ENCODE measurements around the gene TOLLIP. TPM values are rescaled to one million over a fixed set of nuclear protein-coding genes. Genes with fewer than 3 reads are reported as not detected.

The TOLLIP gene
- polyA plus RNA-seq, 2 of the 4 experiments (the other 2 are of a cell fraction) = 26.5 to 37.9 TPM

DNA sequence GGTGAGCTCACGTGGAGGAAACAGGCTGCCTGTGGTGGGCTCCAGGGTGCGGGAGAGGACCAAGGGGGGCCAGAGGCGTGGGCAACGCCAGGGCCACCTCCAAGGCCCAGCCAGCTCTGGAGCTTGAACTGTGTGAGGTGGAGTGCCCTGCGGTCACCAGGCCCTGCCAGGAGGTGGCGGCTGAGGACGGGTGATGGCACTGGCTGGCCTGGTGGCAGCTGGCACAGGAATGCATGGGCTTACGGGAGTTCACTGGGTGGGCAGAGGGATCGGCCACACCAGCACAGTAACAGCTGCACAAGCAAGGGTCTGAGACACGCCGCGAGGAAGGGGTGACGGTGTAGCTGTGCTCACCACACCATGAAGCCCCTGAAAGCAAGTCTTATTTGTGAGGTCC is 15.8 kb downstream of the TOLLIP start (continued):
- TF ChIP-seq BCL3 (IDR thresholded peaks at IDR 0.05) (no peak), RAD21 (conservative IDR thresholded peaks at IDR 0.05 in 1 of 2, IDR thresholded peaks at IDR 0.05 in 1 of 2) (peak; percentile 71 to 81), BHLHE40 (IDR thresholded peaks at IDR 0.05; ENCODE audit: low read depth, low read length) (no peak), HOXB5 (CRISPR knock-in tag; IDR thresholded peaks at IDR 0.05) (no peak), RNF2 (IDR thresholded peaks at IDR 0.05; ENCODE audit: borderline replicate concordance, low read depth) (no peak), KDM1A (IDR thresholded peaks at IDR 0.05; ENCODE audit: low read depth) (no peak), GATA3 (IDR thresholded peaks at IDR 0.05; ENCODE audit: borderline replicate concordance) (no peak), CTCF (IDR thresholded peaks at IDR 0.05) (peak; percentile 36), POLR2A (IDR thresholded peaks at IDR 0.05; ENCODE audit: low read length) (no peak), JUNB (IDR thresholded peaks at IDR 0.05) (no peak), HMGXB4 (CRISPR knock-in tag; IDR thresholded peaks at IDR 0.05; ENCODE audit: borderline replicate concordance) (no peak)

DNA sequence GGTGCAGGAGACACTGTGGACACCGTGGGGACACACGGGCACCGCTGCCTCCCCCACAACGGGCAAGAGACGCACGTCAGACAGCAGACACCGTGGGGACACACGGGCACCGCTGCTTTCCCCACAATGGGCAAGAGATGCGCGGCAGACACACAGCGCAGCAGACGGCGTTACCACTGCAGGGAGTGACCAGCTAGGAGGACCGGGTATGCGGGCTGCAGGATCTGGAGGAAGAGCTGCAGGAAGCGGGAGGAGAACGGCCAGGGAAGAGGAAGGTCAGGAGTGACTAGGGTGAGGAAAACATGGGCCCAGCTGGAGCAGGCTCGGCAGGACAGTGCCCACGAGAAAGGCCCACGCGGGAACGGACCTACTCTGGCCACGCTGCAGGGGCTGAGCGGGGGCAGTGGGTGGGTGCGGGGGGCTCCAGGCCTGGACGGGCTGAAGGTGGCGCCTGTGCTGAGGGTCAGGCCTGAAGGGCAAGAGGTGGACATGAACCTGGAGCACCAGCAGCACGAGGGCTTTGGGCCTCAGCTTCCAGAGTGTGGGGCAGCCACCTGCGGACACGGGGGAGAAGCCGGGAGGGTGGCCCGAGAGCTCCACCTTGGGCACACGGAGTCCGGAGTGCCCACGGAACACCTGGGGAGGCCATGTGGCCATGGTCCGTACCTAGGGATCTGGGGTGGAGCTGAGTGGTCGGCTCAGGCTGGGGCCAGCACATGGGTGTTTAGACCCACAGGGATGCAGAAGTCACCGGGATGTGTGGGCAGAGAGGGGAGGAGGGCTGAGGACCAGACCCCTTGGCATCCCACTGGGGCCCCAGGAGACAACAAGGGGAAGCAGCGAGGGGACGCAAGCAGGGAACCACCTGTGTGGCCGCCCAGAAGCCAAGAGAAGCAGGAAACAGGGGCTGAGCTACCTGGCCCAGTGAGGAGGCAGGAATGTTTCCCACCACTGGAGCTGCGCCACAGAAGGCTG is 16.5 kb downstream of the TOLLIP start:
- Histone ChIP-seq H3K27ac (no peak overlapping the region), H3K4me2 (no peak overlapping the region), H3K9me3 (no peaks in the 10 kb centered on the region), H3K4me3 (no peak overlapping the region), H3K4me1 (no peaks in the 10 kb centered on the region)
- ChIA-PET CTCF (interaction anchor here (0.6 to 3.2 kb wide), 15 partner anchors 10 to 303 kb away, joined by 3 to 16 read pairs (median 3); partner anchors contain the start of gene BRSK2), POLR2A (interaction anchor here (1.2 kb wide), 1 partner anchor 90 kb away, joined by 3 read pairs; no protein-coding TSS in a partner anchor)
- TF ChIP-seq ZSCAN20 (CRISPR knock-in tag; IDR thresholded peaks at IDR 0.05) = no peak
- no peak for TF ChIP-seq ATOH8 (CRISPR knock-in tag; IDR thresholded peaks at IDR 0.05; ENCODE audit: low read depth)
- TF ChIP-seq KDM1A (IDR thresholded peaks at IDR 0.05; ENCODE audit: low read depth) = no peak
- no peak for TF ChIP-seq FOSB (CRISPR knock-in tag; IDR thresholded peaks at IDR 0.05)
- TF ChIP-seq, protein P1, sequence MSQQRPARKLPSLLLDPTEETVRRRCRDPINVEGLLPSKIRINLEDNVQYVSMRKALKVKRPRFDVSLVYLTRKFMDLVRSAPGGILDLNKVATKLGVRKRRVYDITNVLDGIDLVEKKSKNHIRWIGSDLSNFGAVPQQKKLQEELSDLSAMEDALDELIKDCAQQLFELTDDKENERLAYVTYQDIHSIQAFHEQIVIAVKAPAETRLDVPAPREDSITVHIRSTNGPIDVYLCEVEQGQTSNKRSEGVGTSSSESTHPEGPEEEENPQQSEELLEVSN (IDR thresholded peaks at IDR 0.05; ENCODE audit: borderline replicate concordance, low read depth) = no peak
- ATAC-seq (no peak; a peak in 2 of 6 replicates), FAIRE-seq (no peak), DNase-seq (ENCODE audit: low read depth in 1 of 2, low spot score in 1 of 2) (no peak)
- 92% methylated on average over 39 of the region's 43 CpGs for WGBS (ENCODE audit: missing lambda C conversion rate)

All from A549 (cell line).